NB4 (cell line): ENCODE measurements around the gene ARG1.

Source experiments
- CTCF ChIP-seq: IDR thresholded peaks from one replicate; pipeline ENCODE4 v1.5.1; 2012; ENCODE audit warnings: low read depth, low read length
- MAX ChIP-seq: IDR thresholded peaks from 2 replicates; pipeline ENCODE4 v1.6.1; 2011; ENCODE audit warnings: low read depth, low read length
- MYC ChIP-seq: IDR thresholded peaks from 2 replicates; pipeline ENCODE4 v1.6.1; 2011; ENCODE audit warnings: low read depth, low read length
- POLR2A ChIP-seq: IDR thresholded peaks from 2 replicates; pipeline ENCODE4 v1.6.1; 2011; ENCODE audit warnings: mild to moderate bottlenecking; ENCODE audit not compliant: insufficient read length; ENCODE audit errors: extremely low read depth

- TF ChIP-seq CTCF = peak; percentile 39
- TF ChIP-seq MAX = no peak
- no peak for TF ChIP-seq POLR2A
- TF ChIP-seq MYC = no peak
Observed at GRCh38 chr6:131597446-131597845, 24.4 kb downstream of the ARG1 start.
